Stimulated activated CD4-positive, alpha-beta T cell treated with anti-CD3 and anti-CD28 coated beads, Interleukin-12 subunit alpha, Interleukin-12 subunit beta, amount 100 ng/mL, for 48 hours (primary cell): Measurements from ENCODE around the gene NTMT2.

ENCODE experiments used
- DNase-seq, 3 donors: peaks; one replicate each; pipeline ENCODE4 v3.0.0-alpha.2; 2020; ENCODE audit warnings: low read depth in 2 of 3, low spot score in 1 of 3

NTMT2 gene

DNA sequence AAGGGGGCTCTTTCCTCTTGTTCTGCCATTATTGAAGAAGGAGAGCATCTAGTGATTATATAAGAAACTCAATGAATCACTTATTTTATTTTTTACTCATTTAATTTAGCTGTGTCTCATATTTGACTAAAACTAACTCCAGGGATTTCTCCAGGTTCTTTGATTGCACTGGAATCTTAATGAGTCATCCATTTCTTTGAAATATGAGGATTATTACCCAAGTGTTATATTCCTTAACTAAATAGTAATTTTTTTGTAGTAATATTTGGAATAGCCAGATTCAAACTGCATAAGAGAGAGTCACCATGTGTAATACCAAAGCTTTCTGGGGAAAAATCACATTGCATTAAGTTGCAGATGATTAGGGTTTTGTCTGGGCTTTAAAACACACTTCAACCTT is 59.5 kb downstream of the NTMT2 start:
- no peak for DNase-seq

DNA sequence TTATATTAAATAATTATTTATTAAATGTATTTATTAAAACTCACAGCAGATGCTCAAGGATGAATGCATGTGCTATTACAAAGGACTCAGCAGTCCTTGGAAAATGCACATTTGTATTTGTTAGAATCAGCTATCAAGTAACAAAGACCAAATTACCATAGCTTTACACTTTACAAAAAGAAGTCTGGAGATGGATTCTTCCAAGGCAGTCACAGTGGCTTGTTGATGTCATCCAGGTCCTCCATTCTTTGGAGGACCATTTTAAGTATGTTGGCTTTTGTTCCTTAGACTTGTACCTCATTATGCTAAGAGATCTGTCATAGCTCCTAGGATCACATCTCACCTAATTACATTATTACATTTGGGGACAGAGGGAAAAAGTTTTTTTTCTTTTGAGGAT is 63.4 kb downstream of the NTMT2 start:
- DNase-seq = no peak

DNA sequence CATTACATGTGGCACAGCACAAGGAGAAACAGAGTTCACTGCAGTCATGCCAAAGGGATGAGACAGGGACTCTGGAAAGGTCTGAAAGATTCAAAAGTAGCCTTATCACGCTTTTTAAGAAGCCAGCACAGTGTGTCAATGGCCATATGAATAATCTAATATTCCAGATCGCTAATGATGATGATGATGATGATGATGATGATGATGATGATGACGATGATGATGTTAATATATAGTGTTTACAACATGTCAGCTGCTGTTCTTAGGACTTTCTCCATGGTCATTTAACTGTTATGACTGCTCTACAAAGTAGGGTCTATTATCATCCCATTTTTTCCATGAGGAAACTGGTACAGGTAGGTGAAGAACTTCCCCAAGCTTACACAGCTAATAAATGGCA is 64.4 kb downstream of the NTMT2 start:
- DNase-seq = no peak

- no peak for DNase-seq
Measured at GRCh38 chr1:170213596-170213995, 67.8 kb downstream of the NTMT2 start.

DNA sequence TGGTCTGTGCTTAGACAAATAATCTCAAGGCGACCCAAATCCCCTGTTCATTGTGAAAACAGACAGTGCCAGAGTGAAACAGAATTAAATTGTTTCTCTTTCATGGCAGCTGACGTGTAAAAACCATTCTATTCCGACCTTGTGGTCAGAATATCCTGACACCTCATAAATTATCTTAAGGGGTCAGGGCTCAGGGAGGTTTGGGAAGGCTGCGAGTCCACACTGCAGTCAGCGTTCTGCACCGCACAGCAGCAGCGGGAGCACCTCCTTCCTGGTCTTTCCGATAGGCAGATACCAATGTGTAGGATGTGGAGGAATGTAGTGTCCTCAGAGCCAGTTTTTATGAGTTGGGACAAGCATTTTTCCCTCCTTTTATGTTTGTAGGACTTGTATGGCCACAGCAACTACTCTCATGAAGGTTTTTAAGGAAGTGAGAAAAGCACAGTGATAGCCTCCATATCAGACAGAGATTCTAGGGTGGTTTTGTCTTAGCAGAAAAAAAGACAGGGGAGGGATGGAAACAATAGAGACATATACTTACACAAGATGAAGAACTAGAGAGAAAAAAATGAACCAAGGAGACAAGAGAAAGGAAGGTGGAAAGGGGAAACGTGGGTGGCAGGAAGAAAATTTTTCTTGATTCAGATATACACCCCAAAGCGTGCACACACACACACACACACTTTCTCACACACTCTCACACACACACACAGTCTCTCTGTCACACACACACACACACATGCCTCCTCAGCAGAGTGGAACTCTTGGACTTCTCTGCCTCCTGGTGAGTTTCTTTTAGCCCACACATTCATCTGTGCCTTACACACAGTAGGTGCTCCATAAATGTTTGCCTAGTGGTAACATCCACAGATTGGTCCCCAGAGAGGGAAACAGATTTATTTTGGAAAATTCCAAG is 68.6 kb downstream of the NTMT2 start:
- no peak for DNase-seq

DNA sequence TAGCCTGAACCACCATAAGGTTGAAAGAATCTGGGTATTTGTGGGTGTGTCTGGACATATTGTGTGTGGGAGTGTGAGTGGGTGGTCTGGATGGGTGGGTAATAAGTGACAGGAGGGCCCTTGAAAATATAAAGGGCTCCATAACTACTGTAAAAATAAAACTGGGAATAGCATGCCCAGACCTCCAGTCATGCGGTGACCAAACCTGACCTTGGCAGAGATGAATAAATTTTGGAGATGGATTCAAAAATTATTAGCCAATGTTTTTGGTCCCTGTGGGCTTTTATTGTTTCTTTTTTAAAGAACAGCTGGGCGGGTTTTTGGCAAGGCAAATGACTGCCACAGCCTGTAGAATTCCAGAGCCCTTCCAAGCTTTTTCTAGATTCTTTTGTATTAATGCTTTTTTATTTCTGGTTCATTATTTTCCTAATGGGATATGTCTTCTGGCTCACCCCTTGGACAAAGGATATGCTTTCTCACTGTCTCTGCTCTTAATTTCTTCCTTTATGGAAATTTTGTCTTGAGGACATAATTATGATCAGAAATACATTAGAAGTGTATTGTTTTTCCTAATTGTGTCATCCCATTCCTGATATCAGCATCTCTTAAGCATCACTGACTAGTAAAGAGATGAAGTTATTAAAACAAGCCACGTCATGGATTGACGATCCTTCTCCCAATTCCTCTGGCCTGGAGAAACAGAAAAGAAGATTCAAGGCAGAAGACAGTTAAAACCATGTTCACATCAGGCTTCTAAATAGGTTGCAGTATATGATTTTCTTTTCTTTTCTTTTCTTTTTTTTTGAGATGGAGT is 69.5 kb downstream of the NTMT2 start:
- no peak for DNase-seq

GRCh38 chr1:170217517-170218256 is 71.9 kb downstream of the NTMT2 start:
- no peak for DNase-seq

- no peak for DNase-seq
Measured at GRCh38 chr1:170218257-170218650, 72.5 kb downstream of the NTMT2 start.
